22Rv1 (cell line): ENCODE results near the gene OTUD4.

Experiments
- CTCF ChIP-seq: fragments of 450-650 bp; IDR thresholded peaks from 2 replicates; pipeline ENCODE4 v1.5.1; 2017; ENCODE audit warnings: mild to moderate bottlenecking
- ZFX ChIP-seq: fragments of 450-650 bp; IDR thresholded peaks from 2 replicates; pipeline ENCODE4 v1.6.1; 2017; ENCODE audit warnings: antibody characterized with exemption, borderline replicate concordance

GRCh38 chr4:145182222-145182621 lies 1.8 kb upstream of the OTUD4 start:
- TF ChIP-seq CTCF (no peak), ZFX (no peak)
